ENCODE results near the gene CCR5.

GRCh38 chr3:46369151-46369550 is 1.6 kb upstream of the CCR5 start:
- no peak for TF ChIP-seq CTCF (conservative IDR thresholded peaks at IDR 0.05 in 1 of 2, IDR thresholded peaks at IDR 0.05 in 1 of 2; ENCODE audit: extremely low read depth in 1 of 2, insufficient read depth in 1 of 2, low read depth in 1 of 2, low read length in 2 of 2)
- TF ChIP-seq EZH2 (IDR thresholded peaks at IDR 0.05; ENCODE audit: borderline replicate concordance, low read length): no peak

All from mammary epithelial cell (primary cell).